Rectal smooth muscle tissue (tissue), 1 donor: ENCODE measurements around the gene PNISR.

Experiments used
- H3K27ac ChIP-seq: one replicate; pipeline ENCODE4 v1.7.0; 2013; ENCODE audit warnings: low read depth, low read length, inconsistent platforms
- H3K27me3 ChIP-seq: one replicate; pipeline ENCODE4 v1.7.0; 2013; ENCODE audit warnings: low read length; ENCODE audit not compliant: control insufficient read depth, insufficient read depth
- H3K36me3 ChIP-seq: one replicate; pipeline ENCODE4 v1.7.0; 2013; ENCODE audit warnings: low read length; ENCODE audit not compliant: control insufficient read depth, insufficient read depth
- H3K4me1 ChIP-seq: one replicate; pipeline ENCODE4 v1.7.0; 2013; ENCODE audit warnings: low read length; ENCODE audit not compliant: control insufficient read depth, insufficient read depth
- H3K4me3 ChIP-seq: one replicate; pipeline ENCODE4 v1.7.0; 2013; ENCODE audit warnings: low read length
- H3K9ac ChIP-seq: one replicate; pipeline ENCODE4 v1.7.0; 2013; ENCODE audit warnings: low read length

PNISR gene

DNA sequence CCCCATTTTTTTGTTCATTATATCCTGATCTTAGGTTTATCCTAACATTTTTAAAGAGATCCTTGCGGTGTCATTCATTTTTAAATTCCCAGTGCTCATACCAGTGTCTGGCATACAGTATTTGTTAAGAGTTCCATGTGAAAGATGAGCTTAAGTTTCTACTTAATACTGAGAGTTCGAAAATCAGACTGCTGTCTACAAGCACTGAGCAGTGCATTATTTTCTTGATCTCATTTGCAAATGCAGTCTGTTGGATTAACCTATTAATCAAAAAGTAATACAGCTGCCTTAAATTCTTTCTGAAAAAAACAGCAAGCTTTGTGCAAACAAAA lies 31.8 kb downstream of the PNISR start:
- Histone ChIP-seq H3K36me3 (no peaks in the 10 kb centered on the region), H3K4me1 (no peaks in the 10 kb centered on the region), H3K27me3 (no peaks in the 10 kb centered on the region), H3K9ac (peak overlapping the region; percentile 57), H3K27ac (peak overlapping the region; percentile 86), H3K4me3 (peak overlapping the region; percentile 86)

DNA sequence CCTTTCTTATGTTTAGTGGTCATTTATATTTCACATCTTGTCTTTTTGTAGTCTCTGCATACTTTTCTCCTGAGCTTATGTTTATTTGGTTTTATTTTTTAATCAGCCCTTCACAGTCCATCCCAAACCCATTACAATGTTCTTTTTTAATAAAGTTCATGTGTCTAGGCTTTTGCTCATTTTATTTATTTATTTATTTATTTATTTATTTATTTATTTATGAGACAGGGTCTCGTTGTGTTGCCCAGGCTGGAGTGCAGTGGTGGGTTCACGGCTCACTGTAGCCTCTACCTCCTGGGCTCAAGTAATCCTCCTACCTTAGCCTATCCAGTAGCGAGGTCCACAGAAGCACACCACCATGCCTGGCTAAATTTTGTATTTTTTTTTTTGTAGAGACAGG lies 34.2 kb downstream of the PNISR start:
- no peaks in the 10 kb centered on the region for H3K4me1 ChIP-seq
- no peak overlapping the region for H3K9ac ChIP-seq
- no peaks in the 10 kb centered on the region for H3K36me3 ChIP-seq
- H3K27ac ChIP-seq, result no peak overlapping the region
- no peaks in the 10 kb centered on the region for H3K27me3 ChIP-seq
- no peak overlapping the region for H3K4me3 ChIP-seq

GRCh38 chr6:99384507-99384906 lies 40.6 kb downstream of the PNISR start:
- no peak overlapping the region for H3K9ac ChIP-seq
- H3K4me1 ChIP-seq, result no peaks in the 10 kb centered on the region
- no peak overlapping the region for H3K27ac ChIP-seq
- H3K4me3 ChIP-seq, result no peak overlapping the region
- H3K36me3 ChIP-seq, result no peaks in the 10 kb centered on the region
- no peaks in the 10 kb centered on the region for H3K27me3 ChIP-seq

DNA sequence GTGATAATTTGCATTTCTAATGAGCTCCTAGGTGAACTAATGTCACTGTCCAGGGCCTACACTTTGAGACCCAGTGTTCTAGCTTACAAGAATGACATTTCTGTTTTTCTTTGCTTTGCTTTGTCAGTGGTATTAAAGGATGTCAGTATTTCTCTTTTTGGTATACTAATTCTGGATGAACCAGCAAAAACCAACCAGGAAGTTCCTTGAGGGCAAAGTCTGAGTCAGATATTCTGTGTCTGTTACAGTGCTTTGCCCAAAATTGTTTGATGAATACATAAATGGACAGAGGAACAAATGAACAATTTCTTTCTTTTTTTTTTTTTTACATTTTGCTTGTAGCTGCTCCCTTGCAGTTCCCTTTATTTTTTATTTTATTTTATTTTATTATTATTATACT lies 46.5 kb downstream of the PNISR start:
- Histone ChIP-seq H3K4me1 (no peaks in the 10 kb centered on the region), H3K27me3 (no peaks in the 10 kb centered on the region), H3K27ac (no peak overlapping the region), H3K4me3 (no peak overlapping the region), H3K36me3 (no peaks in the 10 kb centered on the region), H3K9ac (no peak overlapping the region)

DNA sequence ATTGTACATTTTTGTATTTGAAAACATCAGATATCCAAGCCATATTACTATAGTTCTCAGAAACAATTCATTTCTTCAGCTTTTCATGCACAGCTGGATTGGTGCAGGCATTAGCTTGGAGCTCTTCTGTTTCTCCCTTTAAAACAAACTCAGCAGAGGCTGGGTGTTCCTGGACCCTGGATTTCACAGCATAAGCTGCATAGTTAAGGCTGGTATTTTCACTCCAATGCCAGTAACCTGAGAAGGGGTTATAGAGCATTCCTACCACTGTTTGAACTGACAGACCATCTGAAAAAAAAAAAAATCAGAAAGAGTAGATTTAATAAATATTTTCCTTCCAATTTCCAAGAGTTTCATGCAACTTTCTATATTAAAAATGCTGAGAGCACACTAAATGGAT lies 55.6 kb downstream of the PNISR start:
- Histone ChIP-seq H3K4me1 (no peaks in the 10 kb centered on the region), H3K9ac (no peak overlapping the region), H3K27ac (no peak overlapping the region), H3K36me3 (no peaks in the 10 kb centered on the region), H3K27me3 (no peaks in the 10 kb centered on the region), H3K4me3 (no peak overlapping the region)

DNA sequence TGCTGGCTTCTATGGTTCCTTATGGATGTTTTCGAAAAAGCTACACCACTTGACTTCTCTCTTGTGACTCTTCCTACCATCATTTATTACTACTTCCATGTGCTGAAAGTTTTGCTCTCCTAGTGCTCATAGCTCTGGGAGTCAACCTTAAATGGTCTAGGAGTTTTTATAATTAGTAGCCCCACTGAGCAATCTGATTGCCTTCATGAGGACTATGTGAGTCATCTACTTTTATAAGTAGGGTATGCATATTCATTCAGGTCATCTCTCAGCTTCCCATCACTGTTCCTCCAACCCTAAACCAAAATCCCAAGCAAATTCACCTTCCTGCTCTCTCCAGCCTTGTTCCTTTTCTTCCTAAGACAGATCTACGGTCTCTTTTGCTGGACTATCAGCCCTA lies 58.3 kb downstream of the PNISR start:
- H3K9ac ChIP-seq, result no peak overlapping the region
- no peaks in the 10 kb centered on the region for H3K27me3 ChIP-seq
- H3K27ac ChIP-seq, result no peak overlapping the region
- H3K4me3 ChIP-seq, result no peak overlapping the region
- no peaks in the 10 kb centered on the region for H3K4me1 ChIP-seq
- no peaks in the 10 kb centered on the region for H3K36me3 ChIP-seq

DNA sequence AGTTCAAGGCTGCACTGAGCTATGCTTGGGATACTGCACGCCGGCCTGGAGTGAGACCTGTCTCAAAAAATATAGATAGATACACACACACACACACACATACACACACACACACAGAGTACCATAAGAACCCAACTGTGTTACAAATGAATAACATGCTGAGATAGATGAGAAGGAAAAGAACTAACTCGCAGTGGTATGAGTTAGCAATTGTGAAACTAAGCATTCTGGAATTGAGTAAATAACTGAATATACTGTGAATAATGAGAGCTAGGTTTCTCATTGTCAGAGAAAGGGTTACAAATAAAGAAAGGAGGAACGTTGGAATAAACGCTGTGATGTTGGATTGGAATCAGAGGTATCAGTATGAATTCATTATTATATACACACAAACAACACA lies 61.1 kb downstream of the PNISR start:
- Histone ChIP-seq H3K27ac (no peak overlapping the region), H3K9ac (no peak overlapping the region), H3K36me3 (no peaks in the 10 kb centered on the region), H3K4me1 (no peaks in the 10 kb centered on the region), H3K27me3 (no peaks in the 10 kb centered on the region), H3K4me3 (no peak overlapping the region)

DNA sequence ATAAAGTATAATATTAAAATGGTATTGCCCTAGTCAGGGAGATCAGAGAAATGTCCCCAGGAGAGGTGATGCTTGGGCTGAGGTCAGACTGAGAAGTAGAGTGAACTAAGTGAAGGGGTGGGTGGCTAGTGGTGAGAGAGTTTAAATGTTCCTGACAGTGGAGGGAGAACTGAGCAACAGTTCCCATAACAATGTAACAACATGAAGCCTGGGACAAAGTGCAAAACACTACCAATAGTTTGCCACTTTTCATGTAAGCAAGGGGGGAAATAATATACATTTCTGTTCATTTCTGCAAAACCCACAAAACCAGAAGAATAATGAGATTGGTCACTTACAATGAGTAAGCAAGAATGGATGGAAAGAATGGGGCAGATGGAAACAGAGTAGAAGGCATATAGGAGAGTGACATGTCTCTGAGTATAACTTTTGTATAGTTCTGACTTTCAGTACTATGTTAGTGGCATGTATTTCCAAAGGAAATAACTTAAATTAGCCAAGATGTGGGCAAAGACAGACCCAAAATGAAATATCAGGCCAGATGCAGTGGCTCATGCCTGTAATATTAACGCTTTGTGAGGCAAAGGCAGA lies 62.3 kb downstream of the PNISR start:
- H3K27me3 ChIP-seq, result no peaks in the 10 kb centered on the region
- no peak overlapping the region for H3K9ac ChIP-seq
- H3K4me1 ChIP-seq, result no peaks in the 10 kb centered on the region
- no peak overlapping the region for H3K27ac ChIP-seq
- no peaks in the 10 kb centered on the region for H3K36me3 ChIP-seq
- no peak overlapping the region for H3K4me3 ChIP-seq

GRCh38 chr6:99359800-99360199 lies 65.3 kb downstream of the PNISR start:
- Histone ChIP-seq H3K4me1 (no peaks in the 10 kb centered on the region), H3K4me3 (no peak overlapping the region), H3K36me3 (no peaks in the 10 kb centered on the region), H3K27ac (no peak overlapping the region), H3K27me3 (no peaks in the 10 kb centered on the region), H3K9ac (no peak overlapping the region)

- Histone ChIP-seq H3K4me3 (no peak overlapping the region), H3K27me3 (no peaks in the 10 kb centered on the region), H3K36me3 (no peaks in the 10 kb centered on the region), H3K9ac (no peak overlapping the region), H3K27ac (no peak overlapping the region), H3K4me1 (no peaks in the 10 kb centered on the region)
These were observed 68.5 kb downstream of the PNISR start for GRCh38 chr6:99356641-99357040.

- no peak overlapping the region for H3K9ac ChIP-seq
- H3K4me1 ChIP-seq, result no peaks in the 10 kb centered on the region
- no peak overlapping the region for H3K4me3 ChIP-seq
- H3K27ac ChIP-seq, result no peak overlapping the region
- no peaks in the 10 kb centered on the region for H3K36me3 ChIP-seq
- no peaks in the 10 kb centered on the region for H3K27me3 ChIP-seq
These were observed 70.1 kb downstream of the PNISR start for GRCh38 chr6:99354983-99355382.

DNA sequence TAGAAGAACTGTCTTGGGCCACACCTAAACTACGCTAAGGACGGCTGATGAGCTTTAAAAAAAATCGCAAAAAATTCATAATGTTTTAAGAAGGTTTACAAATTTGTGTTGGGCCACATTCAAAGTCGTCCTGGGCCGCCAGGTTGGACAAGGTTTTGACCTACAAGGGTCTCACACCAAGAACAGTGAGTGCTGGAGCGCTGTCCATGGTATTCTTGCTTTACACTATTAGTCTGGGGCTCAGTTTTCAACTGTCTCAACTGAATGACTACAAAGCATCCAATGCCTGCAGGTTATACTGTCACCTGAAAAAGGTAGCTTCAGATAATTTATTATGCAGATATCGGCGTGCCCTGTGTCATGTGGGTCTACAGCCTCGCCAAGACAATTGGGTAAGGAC lies 72.0 kb downstream of the PNISR start:
- H3K27ac ChIP-seq, result no peak overlapping the region
- no peak overlapping the region for H3K4me3 ChIP-seq
- H3K27me3 ChIP-seq, result no peaks in the 10 kb centered on the region
- no peaks in the 10 kb centered on the region for H3K4me1 ChIP-seq
- H3K9ac ChIP-seq, result no peak overlapping the region
- no peaks in the 10 kb centered on the region for H3K36me3 ChIP-seq

DNA sequence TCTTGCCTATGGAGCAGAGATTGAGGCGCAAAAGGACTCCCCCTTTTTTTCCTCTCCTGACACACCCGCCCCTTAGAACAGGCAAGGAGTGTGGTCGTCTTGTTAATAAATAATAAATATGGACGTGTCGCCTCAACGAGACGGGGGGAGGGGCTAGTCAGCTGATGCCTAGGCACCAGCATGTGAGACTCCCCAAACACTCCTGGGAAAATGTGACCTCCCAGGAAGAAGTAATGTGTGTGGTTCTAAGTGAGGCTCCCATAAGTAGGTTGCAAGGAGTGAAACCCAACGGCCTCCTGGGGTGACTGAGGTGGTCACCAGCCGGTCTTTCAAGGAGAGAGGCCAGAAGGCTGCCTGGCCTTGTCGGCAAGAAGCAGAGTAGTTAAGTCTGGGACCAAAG lies 74.5 kb downstream of the PNISR start:
- Histone ChIP-seq H3K4me3 (no peak overlapping the region), H3K27ac (no peak overlapping the region), H3K36me3 (no peaks in the 10 kb centered on the region), H3K27me3 (no peaks in the 10 kb centered on the region), H3K4me1 (no peaks in the 10 kb centered on the region), H3K9ac (no peak overlapping the region)
